Activated CD4-positive, alpha-beta T cell treated with anti-CD3 and anti-CD28 coated beads, Interleukin-2, amount 50 U/mL, for 16 hours (primary cell): ENCODE data around the gene IQSEC2.

Source experiments
- DNase-seq: peaks from one replicate; pipeline ENCODE4 v3.0.0-alpha.2; 2020

IQSEC2 gene

DNA sequence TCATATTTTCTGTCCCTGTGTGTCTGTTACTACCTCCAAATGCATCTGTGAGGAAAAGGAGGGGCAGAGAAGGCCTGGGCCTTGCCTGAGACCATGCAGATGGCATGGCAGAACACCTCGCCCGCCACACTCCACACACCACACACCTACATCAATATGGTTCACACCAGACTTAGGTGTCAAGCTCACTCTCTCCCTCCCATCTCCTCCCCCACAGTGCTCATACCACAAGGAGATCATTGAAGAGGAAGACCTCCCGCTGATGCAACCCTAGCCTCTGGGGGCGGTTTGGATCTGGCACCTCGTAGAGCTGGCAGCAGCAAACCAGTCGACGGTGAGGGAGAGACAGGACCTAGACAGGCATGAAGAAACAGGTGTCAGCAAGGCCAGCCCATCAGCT, 39.8 kb downstream of the IQSEC2 start:
- no peak for DNase-seq

DNA sequence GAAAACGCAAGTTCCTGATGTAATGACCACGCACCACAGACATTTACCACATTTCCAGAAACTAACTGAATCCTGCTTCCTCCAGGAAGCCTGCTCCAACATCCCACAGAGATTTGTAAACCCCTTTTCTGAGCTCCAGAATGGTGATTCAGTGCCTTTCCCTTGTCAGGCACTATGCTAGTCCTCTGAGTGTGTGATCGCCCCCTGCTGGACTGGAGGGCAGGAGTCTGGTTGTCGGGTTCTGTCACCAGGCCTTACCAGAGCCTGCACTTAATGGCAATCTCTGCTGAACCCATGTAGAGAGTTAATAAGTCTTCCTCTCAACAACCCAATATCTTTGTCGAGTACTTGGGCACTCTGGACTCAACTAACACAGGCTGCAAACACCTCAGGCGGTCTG, 41.9 kb downstream of the IQSEC2 start:
- DNase-seq, result peak; percentile 53

DNA sequence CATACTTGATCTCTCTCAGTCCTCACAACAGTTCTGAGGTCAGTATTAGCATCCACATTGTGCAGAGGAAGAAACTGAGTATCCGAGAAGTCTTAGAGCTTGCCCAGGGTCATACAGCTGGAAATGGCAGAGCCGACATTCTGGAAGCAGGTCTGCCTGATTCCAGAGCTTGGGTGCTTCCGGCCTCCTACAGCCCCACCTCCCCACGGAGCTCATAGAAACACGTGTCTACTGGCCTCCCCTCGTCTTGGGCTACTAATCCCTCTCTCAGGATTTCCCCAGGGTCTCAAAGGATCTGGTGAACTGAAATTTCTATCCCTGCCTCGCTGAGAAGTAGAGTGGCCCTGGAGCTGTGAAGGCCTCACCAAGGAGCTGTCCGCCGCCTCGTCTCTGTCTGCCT, 44.3 kb downstream of the IQSEC2 start:
- no peak for DNase-seq

DNA sequence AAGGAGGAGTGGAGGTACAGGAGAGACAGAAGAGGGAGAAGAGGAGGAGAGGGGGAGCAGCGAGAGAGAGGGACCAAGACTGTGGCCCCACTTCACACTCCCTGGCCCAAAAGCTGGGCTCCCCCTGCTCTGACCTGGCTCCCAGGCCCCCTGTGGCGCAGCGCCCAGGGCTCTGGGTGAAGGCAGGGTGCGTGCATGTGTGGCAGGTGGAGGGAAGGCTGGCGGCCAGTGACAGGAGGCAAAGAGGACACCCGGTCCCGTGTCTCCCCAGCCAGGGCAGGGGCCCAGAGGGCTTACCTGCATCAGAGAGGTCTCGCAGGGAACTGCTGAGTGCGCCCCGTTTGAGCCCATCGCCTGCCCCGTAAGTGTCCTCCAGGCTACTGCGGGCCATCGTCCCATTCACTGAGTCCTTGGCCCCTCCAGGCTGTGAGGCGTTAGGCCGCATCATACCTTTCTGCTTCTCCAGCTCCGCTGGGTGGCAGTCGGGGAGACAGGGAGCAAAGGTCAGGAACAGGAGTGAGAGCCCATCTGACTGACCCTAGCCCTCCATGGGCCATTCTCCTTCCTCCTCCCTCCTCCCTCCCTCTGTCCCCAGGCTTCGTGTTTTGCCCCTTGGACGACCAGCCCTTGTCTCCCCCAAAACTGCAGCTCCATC, 45.2 kb downstream of the IQSEC2 start:
- DNase-seq, result no peak

DNA sequence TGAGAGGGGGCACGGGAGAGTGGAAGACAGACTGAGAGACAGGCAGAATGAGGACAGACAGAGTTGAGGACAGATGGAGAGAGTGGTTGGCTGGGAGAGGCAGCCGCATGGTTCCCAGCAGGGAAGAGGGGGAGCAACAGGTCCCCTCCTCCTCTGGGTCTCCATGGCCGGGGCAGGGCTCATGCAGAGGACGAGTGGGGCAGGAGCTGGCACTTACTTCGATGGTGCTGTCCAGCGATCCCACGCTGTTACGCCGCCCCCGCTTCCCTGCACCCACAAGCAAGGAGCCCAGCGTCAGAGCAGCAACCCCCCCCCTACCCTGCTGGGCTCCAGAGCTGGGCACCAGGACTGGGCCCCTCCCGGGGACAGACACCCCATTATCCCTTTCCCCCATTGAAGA, 45.8 kb downstream of the IQSEC2 start:
- no peak for DNase-seq

DNA sequence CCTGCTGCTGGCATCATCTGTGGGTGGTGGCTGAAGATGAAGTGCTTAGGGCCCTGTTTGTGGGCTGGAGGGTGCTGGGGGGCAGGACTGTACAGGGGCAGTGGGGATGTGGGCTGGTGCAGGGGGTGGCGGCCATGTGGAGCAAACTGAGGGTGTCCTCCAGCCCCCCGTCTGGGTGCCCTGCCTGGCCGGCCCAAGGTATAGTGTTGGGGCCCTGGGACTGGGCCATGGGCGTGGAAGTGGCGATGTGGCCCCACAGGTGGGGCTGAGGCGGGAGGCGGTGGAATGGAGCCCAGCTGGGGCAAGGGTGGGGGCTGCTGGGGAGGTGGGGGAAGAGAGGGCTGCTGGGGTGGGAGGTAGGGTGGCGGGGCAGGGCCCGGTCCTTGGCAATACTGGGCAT, 46.9 kb downstream of the IQSEC2 start:
- no peak for DNase-seq

DNA sequence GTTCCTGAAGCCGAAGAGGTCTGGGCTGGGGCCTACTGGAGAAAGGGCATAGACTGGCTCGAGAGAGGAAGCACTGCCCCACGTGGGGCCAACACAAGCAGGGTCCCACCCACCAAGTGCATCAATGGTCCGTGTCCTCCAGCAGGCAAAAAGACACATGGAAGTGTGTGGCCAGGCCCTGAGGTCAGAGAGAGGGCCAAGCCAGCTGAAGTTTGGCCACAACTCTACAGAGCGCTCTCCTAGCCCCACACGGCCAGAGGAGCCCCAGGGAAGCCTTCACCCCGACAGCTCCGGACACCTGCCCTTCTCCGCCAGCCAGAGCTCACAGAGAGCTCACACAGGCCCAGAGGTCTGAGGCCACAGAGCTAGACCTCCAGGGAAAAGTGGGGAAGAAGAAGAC, 47.8 kb downstream of the IQSEC2 start:
- DNase-seq, result no peak

DNA sequence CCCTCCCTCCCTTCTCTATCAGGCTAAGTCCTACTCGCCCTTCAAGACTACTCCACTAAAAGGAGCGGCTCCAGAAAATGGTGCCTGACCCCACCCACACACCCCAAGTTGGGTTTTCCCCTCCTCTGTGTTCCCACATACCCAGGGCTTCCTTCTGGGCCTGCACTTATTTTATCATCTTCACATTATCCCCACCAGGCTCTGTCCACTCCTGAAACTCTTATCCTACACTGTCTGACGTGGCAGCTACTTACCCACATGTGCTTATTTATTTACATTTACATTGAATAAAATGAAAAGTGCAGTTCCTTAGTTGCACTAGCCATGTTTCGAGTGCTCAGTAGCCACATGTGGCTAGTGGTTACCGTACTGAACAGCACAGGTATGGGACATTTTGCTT, 51.3 kb downstream of the IQSEC2 start:
- DNase-seq, result no peak

DNA sequence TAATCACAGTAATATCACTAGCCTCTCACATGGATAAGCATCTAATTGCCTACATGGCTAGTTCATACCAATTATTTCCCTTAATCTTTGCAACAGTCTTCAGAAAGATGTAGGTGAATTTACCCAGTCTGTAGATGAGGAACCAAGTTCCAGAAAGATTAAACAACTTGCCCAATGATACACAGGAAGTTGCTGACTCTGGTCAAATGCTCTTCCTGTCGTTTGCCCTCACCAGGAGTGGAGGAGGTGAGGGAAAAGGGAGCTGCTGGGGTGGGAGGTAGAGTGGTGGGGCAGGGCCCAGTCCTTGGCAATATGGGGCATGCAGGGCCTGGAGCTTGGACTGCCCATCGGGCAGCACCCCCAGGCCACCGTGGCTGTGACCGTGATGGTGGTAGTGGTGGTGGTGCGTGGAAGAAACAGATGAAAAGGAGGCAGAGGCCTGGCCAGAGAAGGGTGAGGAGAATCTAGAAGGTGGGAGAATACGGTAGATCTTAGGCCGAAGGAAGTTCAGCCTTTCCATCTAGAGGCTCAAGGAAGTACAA, 54.1 kb downstream of the IQSEC2 start:
- DNase-seq, result no peak

DNA sequence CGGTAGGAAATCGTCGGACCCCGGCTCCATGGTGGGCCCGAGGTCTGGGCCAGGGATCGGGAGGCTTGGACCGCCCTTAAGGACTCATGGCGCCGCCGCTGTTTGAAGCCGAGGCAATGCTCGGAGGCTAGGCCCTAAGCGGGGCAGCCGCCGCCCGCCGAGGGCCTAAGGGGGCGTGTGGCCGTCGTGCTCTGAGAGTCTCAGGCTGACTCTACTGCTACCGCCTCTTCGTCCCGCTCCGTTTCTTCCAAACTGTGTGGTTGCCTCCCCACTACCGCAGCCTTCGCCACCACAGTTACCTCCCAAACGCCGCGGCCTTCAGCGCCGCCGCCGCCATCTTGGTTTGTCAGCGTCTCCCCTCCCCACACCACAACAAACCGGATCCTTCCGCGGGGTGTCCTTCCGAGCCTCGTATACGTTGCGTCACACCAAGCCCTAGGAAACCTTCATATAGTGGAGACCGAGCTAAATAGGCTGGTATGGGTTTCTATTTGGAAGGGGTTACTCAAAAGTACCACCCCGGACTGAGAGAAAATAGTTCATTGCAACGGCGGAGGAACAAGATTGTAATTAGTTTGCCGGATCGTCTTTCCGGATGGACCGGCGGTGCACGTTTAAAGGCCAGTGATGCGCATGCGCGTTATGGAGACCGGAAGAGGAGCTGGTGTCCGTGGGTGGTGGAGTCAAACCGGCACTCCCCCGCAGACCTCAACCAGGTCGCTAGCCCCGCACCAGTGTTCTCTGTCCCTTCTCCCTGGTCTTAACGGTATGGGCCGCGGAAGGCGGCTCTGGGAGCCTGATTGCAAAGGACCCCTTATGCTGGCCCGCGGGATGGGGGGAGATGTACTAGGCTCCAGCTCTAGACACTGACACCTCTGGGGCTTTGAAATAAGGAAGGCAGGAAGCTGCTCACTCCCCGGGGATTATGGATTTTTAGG, 56.3 kb downstream of the IQSEC2 start, which contains the start of gene KDM5C:
KDM5C (minus strand) TSS at position 348 of the 938 bp plus-strand sequence; CDS start at position 30, 318 bp downstream.
- peak; percentile 95 for DNase-seq

DNA sequence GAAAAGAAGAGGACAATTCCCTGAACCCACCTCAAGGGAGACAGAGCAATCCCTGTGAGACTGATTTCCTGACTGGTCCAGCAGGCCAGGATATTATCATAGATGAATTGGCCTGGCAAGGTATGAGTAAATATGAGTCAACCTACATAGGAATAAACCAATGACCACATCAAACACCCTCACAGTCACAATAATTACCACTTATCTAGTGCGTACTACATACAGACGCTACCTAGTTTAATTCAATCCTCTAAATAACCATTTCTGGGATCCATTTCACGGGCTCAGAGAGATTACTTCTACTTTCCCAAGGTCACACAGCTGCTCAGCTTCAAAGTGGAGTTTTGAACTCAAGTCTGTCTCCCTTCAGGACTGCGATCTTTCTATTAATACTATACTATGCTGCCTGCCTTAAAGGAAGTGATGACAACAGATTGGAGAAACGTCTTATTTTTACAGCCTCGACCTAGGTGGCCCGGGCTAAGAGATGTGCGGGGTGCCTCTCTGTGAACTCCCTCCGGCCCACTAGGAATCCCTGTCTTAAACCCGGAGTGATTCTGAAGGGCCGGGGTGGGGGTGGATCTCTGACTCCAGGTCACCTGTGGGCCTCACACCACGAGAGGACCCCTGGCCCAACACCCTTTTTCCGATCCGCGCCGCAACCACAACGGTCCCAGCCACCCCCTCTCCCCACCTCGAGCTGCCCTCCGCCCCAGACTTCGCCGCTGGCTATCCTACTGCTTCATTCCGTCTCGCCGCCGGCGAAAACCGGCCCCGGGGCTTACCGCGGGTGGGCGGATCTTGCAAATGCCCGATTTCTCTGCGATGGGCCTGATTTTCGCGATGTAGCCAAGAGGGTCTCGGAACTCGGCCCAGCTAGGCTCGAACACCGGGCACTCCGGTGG, 57.2 kb downstream of the IQSEC2 start:
- peak; percentile 59 for DNase-seq

DNA sequence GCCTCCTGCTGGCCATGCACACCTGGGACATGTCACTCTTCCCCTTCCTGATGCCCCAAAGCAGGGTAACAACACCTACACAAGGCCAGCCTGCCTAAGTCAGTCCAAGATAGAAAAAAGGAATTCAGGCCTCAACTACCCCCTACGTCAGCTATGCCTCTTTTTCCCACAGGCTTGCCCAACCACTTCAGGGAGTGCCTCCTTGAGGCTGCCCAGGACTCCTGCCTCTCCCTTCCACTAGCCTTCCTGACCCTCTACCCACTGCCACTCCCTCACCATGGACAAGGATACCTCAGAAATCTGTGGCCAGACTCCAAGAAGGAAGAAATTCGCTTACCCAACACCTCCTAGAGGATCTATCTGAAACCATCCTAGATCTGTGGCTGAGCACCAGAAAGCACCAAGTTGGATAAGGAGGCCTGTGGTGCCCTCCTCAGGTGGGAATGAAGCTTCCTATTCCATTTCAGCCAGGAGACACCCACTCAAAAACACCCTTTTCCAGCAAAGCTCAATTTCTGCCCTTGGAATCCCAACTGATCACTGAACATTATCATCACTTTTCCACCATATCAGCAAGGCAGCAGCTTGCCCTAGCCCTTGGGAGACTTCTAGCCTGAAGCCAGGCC, 58.2 kb downstream of the IQSEC2 start:
- no peak for DNase-seq
